ENCODE data around the gene CFAP46.

Gene CFAP46

GRCh38 chr10:132865851-132866600 is 76.3 kb downstream of the CFAP46 start:
- no peaks in the 10 kb centered on the region for H3K36me3 ChIP-seq (ENCODE audit: low read length)
- H4K20me1 ChIP-seq (ENCODE audit: low read depth, low read length), result no peaks in the 10 kb centered on the region
- H3K9me2 ChIP-seq (replicated peaks; ENCODE audit: insufficient read depth, low read length), result no peaks in the 10 kb centered on the region
- no peaks in the 10 kb centered on the region for H3K27me3 ChIP-seq (ENCODE audit: low read length)
- H3K4me2 ChIP-seq (ENCODE audit: low read depth, low read length, poor library complexity, severe bottlenecking), result no peak overlapping the region
- no peaks in the 10 kb centered on the region for H3K79me2 ChIP-seq (ENCODE audit: insufficient read depth, low read length)
- H3K9me3 ChIP-seq (ENCODE audit: insufficient read depth, low read length), result no peaks in the 10 kb centered on the region
- H3K4me3 ChIP-seq (ENCODE audit: insufficient read depth, low read length, poor library complexity, severe bottlenecking), result no peak overlapping the region
- TF ChIP-seq EZH2phosphoT487 (conservative IDR thresholded peaks at IDR 0.05; ENCODE audit: low read length) (no peak), CTCF (IDR thresholded peaks at IDR 0.05; ENCODE audit: insufficient read depth, low read length, poor library complexity, severe bottlenecking) (no peak)
- no peaks in the 10 kb centered on the region for H3F3A ChIP-seq (ENCODE audit: insufficient read depth)
- no peak overlapping the region for H3K27ac ChIP-seq (ENCODE audit: low read depth, low read length)
- no peak overlapping the region for H3K9ac ChIP-seq (ENCODE audit: low read length)
- H2AFZ ChIP-seq (ENCODE audit: low read depth, low read length, severe bottlenecking), result no peak overlapping the region

GRCh38 chr10:132865171-132865631 is 77.2 kb downstream of the CFAP46 start:
- Histone ChIP-seq H4K20me1 (ENCODE audit: low read depth, low read length) (no peaks in the 10 kb centered on the region), H3K4me2 (ENCODE audit: low read depth, low read length, poor library complexity, severe bottlenecking) (no peak overlapping the region)

GRCh38 chr10:132862485-132863420 is 79.6 kb downstream of the CFAP46 start:
- Histone ChIP-seq H3K27me3 (ENCODE audit: low read length) (no peaks in the 10 kb centered on the region), H3K79me2 (ENCODE audit: insufficient read depth, low read length) (no peaks in the 10 kb centered on the region), H3K9ac (ENCODE audit: low read length) (no peak overlapping the region), H3K4me2 (ENCODE audit: low read depth, low read length, poor library complexity, severe bottlenecking) (no peak overlapping the region), H3K9me2 (replicated peaks; ENCODE audit: insufficient read depth, low read length) (no peaks in the 10 kb centered on the region), H3K4me3 (ENCODE audit: insufficient read depth, low read length, poor library complexity, severe bottlenecking) (no peak overlapping the region), H3F3A (ENCODE audit: insufficient read depth) (no peaks in the 10 kb centered on the region), H3K36me3 (ENCODE audit: low read length) (no peaks in the 10 kb centered on the region), H4K20me1 (ENCODE audit: low read depth, low read length) (no peaks in the 10 kb centered on the region), H3K9me3 (ENCODE audit: insufficient read depth, low read length) (no peaks in the 10 kb centered on the region), H2AFZ (ENCODE audit: low read depth, low read length, severe bottlenecking) (no peak overlapping the region), H3K27ac (ENCODE audit: low read depth, low read length) (no peak overlapping the region)
- no peak for TF ChIP-seq EZH2phosphoT487 (conservative IDR thresholded peaks at IDR 0.05; ENCODE audit: low read length)
- TF ChIP-seq CTCF (IDR thresholded peaks at IDR 0.05; ENCODE audit: insufficient read depth, low read length, poor library complexity, severe bottlenecking), result no peak

More at GRCh38 chr10:132865171-132865631, 77.2 kb downstream of the CFAP46 start:
- H3K9me2 ChIP-seq (replicated peaks; ENCODE audit: insufficient read depth, low read length), result no peaks in the 10 kb centered on the region
- H3K27ac ChIP-seq (ENCODE audit: low read depth, low read length), result no peak overlapping the region
- no peak overlapping the region for H3K9ac ChIP-seq (ENCODE audit: low read length)
- no peaks in the 10 kb centered on the region for H3K9me3 ChIP-seq (ENCODE audit: insufficient read depth, low read length)
- H3K4me3 ChIP-seq (ENCODE audit: insufficient read depth, low read length, poor library complexity, severe bottlenecking), result no peak overlapping the region
- no peaks in the 10 kb centered on the region for H3K27me3 ChIP-seq (ENCODE audit: low read length)
- H3F3A ChIP-seq (ENCODE audit: insufficient read depth), result no peaks in the 10 kb centered on the region
- TF ChIP-seq CTCF (IDR thresholded peaks at IDR 0.05; ENCODE audit: insufficient read depth, low read length, poor library complexity, severe bottlenecking), result no peak
- H2AFZ ChIP-seq (ENCODE audit: low read depth, low read length, severe bottlenecking), result no peak overlapping the region
- H3K36me3 ChIP-seq (ENCODE audit: low read length), result no peaks in the 10 kb centered on the region
- H3K79me2 ChIP-seq (ENCODE audit: insufficient read depth, low read length), result no peaks in the 10 kb centered on the region

Data from SU-DHL-6 (cell line).